RWPE2 (cell line): ENCODE measurements around the gene KAT6B.
A peak's percentile ranks its signal among the peaks of the same experiment; 100 is the strongest.
"Not testable (repeated sequence)": the region's sequence is repeated elsewhere in the genome, so short reads cannot be mapped to it uniquely, and the experiment has no call there.

ENCODE experiments used
- ATAC-seq: fragments of 200-7000 bp; cut with Tn5 transposase; 3 replicates; pipeline ENCODE4 v1.9.1; 2021; ENCODE audit warnings: low read depth
- DNase-seq: peaks from one replicate; pipeline ENCODE4 v3.0.0-alpha.2; 2020; ENCODE audit warnings: low spot score
- H3K27ac ChIP-seq: fragments of 450-650 bp; 2 replicates; pipeline ENCODE4 v1.5.1; 2017; ENCODE audit warnings: mild to moderate bottlenecking; ENCODE audit not compliant: poor library complexity, severe bottlenecking
- H3K27me3 ChIP-seq: fragments of 250-450 bp; sonication (Bioruptor Pico); 2 replicates; pipeline ENCODE4 v1.5.1; 2021; ENCODE audit warnings: mild to moderate bottlenecking, moderate library complexity; ENCODE audit not compliant: insufficient read depth, poor library complexity, severe bottlenecking
- H3K36me3 ChIP-seq: fragments of 250-450 bp; sonication (Bioruptor Pico); 2 replicates; pipeline ENCODE4 v1.5.1; 2020; ENCODE audit warnings: low read depth, mild to moderate bottlenecking, moderate library complexity
- H3K4me1 ChIP-seq: fragments of 250-450 bp; sonication (Bioruptor Pico); 2 replicates; pipeline ENCODE4 v1.5.1; 2021; ENCODE audit warnings: mild to moderate bottlenecking, moderate library complexity; ENCODE audit not compliant: insufficient read depth, poor library complexity, severe bottlenecking
- H3K4me3 ChIP-seq: fragments of 250-450 bp; sonication (Bioruptor Pico); 2 replicates; pipeline ENCODE4 v1.5.1; 2021; ENCODE audit warnings: mild to moderate bottlenecking, moderate library complexity; ENCODE audit not compliant: severe bottlenecking
- H3K9me3 ChIP-seq: fragments of 250-450 bp; sonication (Bioruptor Pico); 2 replicates; pipeline ENCODE4 v1.5.1; 2021; ENCODE audit warnings: mild to moderate bottlenecking, moderate library complexity; ENCODE audit not compliant: severe bottlenecking
- CTCF ChIP-seq: fragments of 450-650 bp; IDR thresholded peaks from one replicate; pipeline ENCODE4 v1.5.1; 2017; ENCODE audit warnings: mild to moderate bottlenecking, moderate library complexity; ENCODE audit not compliant: poor library complexity, severe bottlenecking

The KAT6B gene

GRCh38 chr10:74826142-74827044 is at the start of gene KAT6B:
Gene KAT6B, plus strand, starts transcription at chr10:74826600. Its CDS starts 16,258 bp downstream, at chr10:74842858.
- ATAC-seq: peak; percentile 91
- no peaks in the 10 kb centered on the region for H3K27me3 ChIP-seq
- TF ChIP-seq CTCF: peak; percentile 26
- H3K9me3 ChIP-seq: no peaks in the 10 kb centered on the region
- peak within 1 kb of the TSS; percentile 62 for H3K27ac ChIP-seq
- peak; percentile 100 for DNase-seq
- no peaks in the 10 kb centered on the region for H3K36me3 ChIP-seq
- H3K4me1 ChIP-seq: no peaks in the 10 kb centered on the region
- H3K4me3 ChIP-seq: peak within 1 kb of the TSS; percentile 88

GRCh38 chr10:74778436-74779094 is 47.8 kb upstream of the KAT6B start:
- DNase-seq (no peak), ATAC-seq (no peak)
- no peaks in the 10 kb centered on the region for H3K4me1 ChIP-seq
- no peaks in the 10 kb centered on the region for H3K36me3 ChIP-seq
- H3K27ac ChIP-seq: no peak overlapping the region
- no peak for TF ChIP-seq CTCF
- no peaks in the 10 kb centered on the region for H3K9me3 ChIP-seq
- no peaks in the 10 kb centered on the region for H3K27me3 ChIP-seq
- no peak overlapping the region for H3K4me3 ChIP-seq

GRCh38 chr10:74781870-74782269 is 44.5 kb upstream of the KAT6B start:
- not testable (repeated sequence) for H3K4me1 ChIP-seq, H3K9me3 ChIP-seq, DNase-seq, H3K4me3 ChIP-seq, H3K27ac ChIP-seq, H3K36me3 ChIP-seq, ATAC-seq, H3K27me3 ChIP-seq

GRCh38 chr10:74784462-74784861 is 41.9 kb upstream of the KAT6B start:
- ATAC-seq (no peak), DNase-seq (no peak)
- Histone ChIP-seq H3K4me1 (no peaks in the 10 kb centered on the region), H3K4me3 (no peak overlapping the region), H3K27me3 (no peaks in the 10 kb centered on the region), H3K36me3 (no peaks in the 10 kb centered on the region), H3K27ac (no peak overlapping the region), H3K9me3 (no peaks in the 10 kb centered on the region)
- TF ChIP-seq CTCF: no peak

GRCh38 chr10:74786126-74786525 is 40.3 kb upstream of the KAT6B start:
- DNase-seq (no peak), ATAC-seq (no peak)
- Histone ChIP-seq H3K4me1 (no peaks in the 10 kb centered on the region), H3K9me3 (no peaks in the 10 kb centered on the region), H3K36me3 (no peaks in the 10 kb centered on the region), H3K27ac (no peak overlapping the region), H3K4me3 (no peak overlapping the region), H3K27me3 (no peaks in the 10 kb centered on the region)
- TF ChIP-seq CTCF: no peak
